ENCODE measurements around the gene RACK1.

- TF ChIP-seq TEAD4 (IDR thresholded peaks at IDR 0.05) (no peak), EP300 (IDR thresholded peaks at IDR 0.05; ENCODE audit: borderline replicate concordance) (no peak), CEBPB (IDR thresholded peaks at IDR 0.05) (no peak), ZBTB7A (IDR thresholded peaks at IDR 0.05; ENCODE audit: low read depth) (no peak), TAF1 (IDR thresholded peaks at IDR 0.05; ENCODE audit: low read depth) (no peak), FOXM1 (IDR thresholded peaks at IDR 0.05; ENCODE audit: borderline replicate concordance, low read depth) (no peak), MAX (IDR thresholded peaks at IDR 0.05) (no peak), TCF12 (IDR thresholded peaks at IDR 0.05; ENCODE audit: low read depth) (no peak), NFIC (IDR thresholded peaks at IDR 0.05) (no peak)
Observed at GRCh38 chr5:181235323-181235688, 8.4 kb downstream of the RACK1 start.
